Endothelial cell of umbilical vein (primary cell): ENCODE measurements around the gene ANTXRL. TPM values are rescaled to one million over a fixed set of nuclear protein-coding genes. Genes with fewer than 3 reads are reported as not detected.

Source experiments
- BruUV-seq: library from RNA; stranded (reverse); fragments of 400-500 nt; replicated peaks from 2 replicates; lab custom pipeline; 2021; lab: Mats Ljungman, UMichigan
- CTCF ChIA-PET: fragments of 300-600, 350-600 bp; sonication (Branson Sonifier 250); formaldehyde crosslinking; loops from one replicate; lab custom pipeline; 2021; ENCODE audit warnings: antibody characterized with exemption, inconsistent platforms; lab: Charles Lee
- POLR2A ChIA-PET: fragments of 300-600, 350-600 bp; sonication (Branson Sonifier 250); formaldehyde crosslinking; loops from one replicate; lab custom pipeline; 2021; ENCODE audit warnings: antibody characterized with exemption, inconsistent platforms; lab: Charles Lee
- DNase-seq: peaks from one replicate; pipeline ENCODE4 v3.0.0-alpha.2; 2011; ENCODE audit warnings: low read depth, low spot score
- FAIRE-seq: peaks from 2 replicates; lab custom pipeline; 2011; peaks lifted over from hg19 to GRCh38; lab: Jason Lieb, UNC
- H2AFZ ChIP-seq: 2 replicates; pipeline ENCODE4 v1.6.0; 2012; ENCODE audit warnings: low read depth, low read length, control low read depth, inconsistent platforms
- H3K27ac ChIP-seq: 2 replicates; pipeline ENCODE4 v1.5.1; 2011; ENCODE audit warnings: low read depth, mild to moderate bottlenecking, control low read depth, low read length, moderate library complexity; ENCODE audit not compliant: insufficient read depth
- H3K27me3 ChIP-seq, 2 experiments: 2 replicates each; pipeline versions ENCODE4 v1.6.0 to v1.6.1; 2011; ENCODE audit warnings: low read length in 2 of 2, mixed read lengths in 1 of 2; ENCODE audit not compliant: control insufficient read depth in 2 of 2, insufficient read depth in 2 of 2
- H3K36me3 ChIP-seq, 2 experiments: 2 replicates in 1 of 2; 3 replicates in 1 of 2; pipeline ENCODE4 v1.5.1; 2011; ENCODE audit warnings: low read length in 2 of 2, mild to moderate bottlenecking in 1 of 2, moderate library complexity in 1 of 2; ENCODE audit not compliant: control insufficient read depth in 2 of 2, insufficient read depth in 2 of 2; ENCODE audit errors: extremely low read depth in 1 of 2
- H3K4me1 ChIP-seq: 3 replicates; pipeline ENCODE4 v1.5.1; 2011; ENCODE audit warnings: mild to moderate bottlenecking, low read length; ENCODE audit not compliant: control insufficient read depth, insufficient read depth; ENCODE audit errors: extremely low read depth
- H3K4me2 ChIP-seq: 2 replicates; pipeline ENCODE4 v1.6.1; 2011; ENCODE audit warnings: low read length, control low read depth, mixed read lengths; ENCODE audit not compliant: insufficient read depth
- H3K4me3 ChIP-seq, 3 experiments: fragments of 200-600 bp in 1 of 3; sonication (generic), shearing (Covaris generic) in 1 of 3; replicated peaks in 1 of 3; 2 replicates each; pipeline ENCODE4 v1.5.1; 2011 to 2016; ENCODE audit warnings: control low read depth in 3 of 3, low read length in 3 of 3, mild to moderate bottlenecking in 2 of 3, inconsistent platforms in 1 of 3, low read depth in 1 of 3, moderate library complexity in 1 of 3; ENCODE audit not compliant: insufficient read depth in 1 of 3
- H3K79me2 ChIP-seq: 2 replicates; pipeline ENCODE4 v1.6.0; 2012; ENCODE audit warnings: low read length, inconsistent platforms; ENCODE audit not compliant: control insufficient read depth, insufficient read depth
- H3K9ac ChIP-seq: replicated peaks from 2 replicates; pipeline ENCODE3; 2011; ENCODE audit warnings: low read length, control low read depth; ENCODE audit not compliant: insufficient read depth; ENCODE audit errors: extremely low read depth
- H3K9me1 ChIP-seq: replicated peaks from 3 replicates; pipeline ENCODE4 v1.6.0; 2011; ENCODE audit warnings: mild to moderate bottlenecking, low read length; ENCODE audit not compliant: control insufficient read depth, insufficient read depth; ENCODE audit errors: extremely low read depth
- H3K9me3 ChIP-seq: replicated peaks from 2 replicates; pipeline ENCODE4 v1.5.1; 2012; ENCODE audit warnings: low read length, inconsistent platforms; ENCODE audit not compliant: control insufficient read depth, insufficient read depth
- H4K20me1 ChIP-seq: replicated peaks from 2 replicates; pipeline ENCODE3; 2011; ENCODE audit warnings: mild to moderate bottlenecking, low read length; ENCODE audit not compliant: control insufficient read depth, insufficient read depth; ENCODE audit errors: extremely low read depth
- CTCF ChIP-seq, 2 donors: IDR thresholded peaks; 1 replicate in 1 of 2; 2 replicates in 1 of 2; pipeline ENCODE4 v1.5.1; 2011; ENCODE audit warnings: low read length in 2 of 2, mild to moderate bottlenecking in 2 of 2, moderate library complexity in 2 of 2, control low read depth in 1 of 2, inconsistent platforms in 1 of 2, low read depth in 1 of 2; ENCODE audit not compliant: insufficient read depth in 1 of 2; ENCODE audit errors: extremely low read depth in 1 of 2
- EZH2 ChIP-seq: IDR thresholded peaks from 2 replicates; pipeline ENCODE4 v1.6.1; 2012; ENCODE audit warnings: borderline replicate concordance, low read depth, mild to moderate bottlenecking, moderate library complexity, low read length, inconsistent platforms; ENCODE audit not compliant: severe bottlenecking
- FOS ChIP-seq: IDR thresholded peaks from 2 replicates; pipeline ENCODE4 v1.6.1; 2011; ENCODE audit warnings: mild to moderate bottlenecking, low read length, moderate library complexity, borderline replicate concordance; ENCODE audit not compliant: insufficient read depth
- GATA2 ChIP-seq: IDR thresholded peaks from 2 replicates; pipeline ENCODE4 v1.7.0; 2011; ENCODE audit warnings: low read depth, mild to moderate bottlenecking, moderate library complexity, mixed read lengths, low read length; ENCODE audit not compliant: insufficient read length, insufficient read depth
- JUN ChIP-seq: IDR thresholded peaks from 2 replicates; pipeline ENCODE4 v1.6.1; 2011; ENCODE audit warnings: borderline replicate concordance, low read depth; ENCODE audit not compliant: insufficient read length, insufficient read depth
- MAX ChIP-seq: IDR thresholded peaks from 2 replicates; pipeline ENCODE4 v1.6.1; 2011; ENCODE audit not compliant: insufficient read depth, insufficient read length
- MYC ChIP-seq: IDR thresholded peaks from one replicate; pipeline ENCODE4 v1.6.1; 2011; ENCODE audit warnings: mild to moderate bottlenecking, low read depth, low read length
- POLR2A ChIP-seq: IDR thresholded peaks from 2 replicates; pipeline ENCODE4 v1.6.1; 2012; ENCODE audit warnings: low read depth, mild to moderate bottlenecking, control low read depth, low read length
- POLR2AphosphoS5 ChIP-seq: IDR thresholded peaks from 2 replicates; pipeline ENCODE4 v1.6.1; 2012; ENCODE audit warnings: low read depth, mild to moderate bottlenecking, control low read depth, low read length, moderate library complexity; ENCODE audit not compliant: insufficient read depth
- dilution Hi-C: fragments of 300-500 bp; cut with MboI; formaldehyde crosslinking; loops from one replicate; pipeline ENCODE4 v1.15.0; 2019; ENCODE audit warnings: low sequenced_read_pairs; ENCODE audit not compliant: extremely low pct_ligation_motif_present
- intact Hi-C: fragments of 100-400 bp; cut with micrococcal nuclease; formaldehyde crosslinking; loops from one replicate; pipeline ENCODE4 v1.10.0; 2022
- polyA plus RNA-seq, 4 experiments: library from polyadenylated mRNA; depleted of rRNA in 3 of 4; stranded (reverse) in 3 of 4; unstranded in 1 of 4; fragments of >200 nt; gene quantifications; 2 replicates each; pipeline versions ENCODE4 v1.2.1 to v1.2.3, GENCODE V29; 2011 to 2012; ENCODE audit warnings: missing spikeins in 1 of 4
- total RNA-seq: library from RNA; stranded (reverse); gene quantifications from 2 replicates; pipeline ENCODE4 v1.2.3, GENCODE V29; 2021

ANTXRL gene
- total and polyA plus RNA-seq, 2 donors (not counting 3 experiments of a cell fraction or from before 2014, with no cell fraction given): not detected

GRCh38 chr10:46288601-46289206 lies 1.9 kb downstream of the ANTXRL start:
- Histone ChIP-seq H2AFZ (no peak overlapping the region), H3K79me2 (no peaks in the 10 kb centered on the region), H3K27me3 (no peaks in the 10 kb centered on the region), H3K36me3 (no peaks in the 10 kb centered on the region), H3K4me2 (no peak overlapping the region), H3K9me1 (no peaks in the 10 kb centered on the region), H4K20me1 (no peaks in the 10 kb centered on the region), H3K27ac (no peak overlapping the region), H3K9me3 (no peaks in the 10 kb centered on the region), H3K4me3 (no peak overlapping the region), H3K9ac (no peak overlapping the region), H3K4me1 (peaks cover 4% of the 10 kb centered on the region)
- POLR2A ChIA-PET: no interaction called here
- no peak for FAIRE-seq
- no peak for DNase-seq
- intact Hi-C loops: no loop called here
- CTCF ChIA-PET: no interaction called here
- no TSS peak for BruUV-seq
- TF ChIP-seq MAX (no peak), FOS (no peak), MYC (no peak), CTCF (IDR thresholded peaks at IDR 0.05; ENCODE audit: extremely low read depth in 1 of 2, insufficient read depth in 1 of 2, low read depth in 1 of 2, low read length in 2 of 2) (no peak), POLR2AphosphoS5 (no peak), GATA2 (no peak), JUN (no peak), POLR2A (no peak), EZH2 (no peak)
- dilution Hi-C loops: no loop called here
